HUES64 (cell line): ENCODE results near the gene RHNO1.

Experiments
- H3K27ac ChIP-seq: 2 replicates; pipeline ENCODE4 v1.7.0; 2013; ENCODE audit warnings: low read depth, low read length, inconsistent platforms
- H3K27me3 ChIP-seq: 2 replicates; pipeline ENCODE4 v1.6.1; 2013; ENCODE audit warnings: mild to moderate bottlenecking, low read length; ENCODE audit not compliant: insufficient read depth
- H3K36me3 ChIP-seq: 2 replicates; pipeline ENCODE4 v1.6.1; 2013; ENCODE audit warnings: mild to moderate bottlenecking, low read length; ENCODE audit not compliant: insufficient read depth
- H3K4me1 ChIP-seq: 2 replicates; pipeline ENCODE4 v1.6.1; 2013; ENCODE audit warnings: mild to moderate bottlenecking, low read length, moderate library complexity; ENCODE audit not compliant: insufficient read depth
- H3K4me3 ChIP-seq: 2 replicates; pipeline ENCODE4 v1.5.1; 2013; ENCODE audit warnings: mild to moderate bottlenecking, low read length, moderate library complexity
- H3K9ac ChIP-seq: 2 replicates; pipeline ENCODE4 v1.6.1; 2013; ENCODE audit warnings: mild to moderate bottlenecking, low read depth, low read length
- H3K9me3 ChIP-seq: 2 replicates; pipeline ENCODE4 v1.6.1; 2013; ENCODE audit warnings: low read depth, low read length; ENCODE audit not compliant: insufficient read depth
- WGBS: fragments of 150-250, 120-280 bp; methylation state at CpG from one replicate; pipeline ENCODE4 v1.1.7; 2013; ENCODE audit warnings: missing lambda C conversion rate; 5-methylcytosine and 5-hydroxymethylcytosine counted together

RHNO1 gene

GRCh38 chr12:2890001-2890387, 13.0 kb downstream of the RHNO1 start:
- Histone ChIP-seq H3K36me3 (peaks cover 34% of the 10 kb centered on the region), H3K27ac (peak overlapping the region; percentile 78), H3K4me3 (peak overlapping the region; percentile 65), H3K4me1 (peaks cover under 1% of the 10 kb centered on the region; the same call in 1 of the 2 replicates), H3K9me3 (no peaks in the 10 kb centered on the region), H3K9ac (peak overlapping the region; percentile 73), H3K27me3 (no peaks in the 10 kb centered on the region)
- WGBS = 68% methylated on average over 10 of the region's 10 CpGs

DNA sequence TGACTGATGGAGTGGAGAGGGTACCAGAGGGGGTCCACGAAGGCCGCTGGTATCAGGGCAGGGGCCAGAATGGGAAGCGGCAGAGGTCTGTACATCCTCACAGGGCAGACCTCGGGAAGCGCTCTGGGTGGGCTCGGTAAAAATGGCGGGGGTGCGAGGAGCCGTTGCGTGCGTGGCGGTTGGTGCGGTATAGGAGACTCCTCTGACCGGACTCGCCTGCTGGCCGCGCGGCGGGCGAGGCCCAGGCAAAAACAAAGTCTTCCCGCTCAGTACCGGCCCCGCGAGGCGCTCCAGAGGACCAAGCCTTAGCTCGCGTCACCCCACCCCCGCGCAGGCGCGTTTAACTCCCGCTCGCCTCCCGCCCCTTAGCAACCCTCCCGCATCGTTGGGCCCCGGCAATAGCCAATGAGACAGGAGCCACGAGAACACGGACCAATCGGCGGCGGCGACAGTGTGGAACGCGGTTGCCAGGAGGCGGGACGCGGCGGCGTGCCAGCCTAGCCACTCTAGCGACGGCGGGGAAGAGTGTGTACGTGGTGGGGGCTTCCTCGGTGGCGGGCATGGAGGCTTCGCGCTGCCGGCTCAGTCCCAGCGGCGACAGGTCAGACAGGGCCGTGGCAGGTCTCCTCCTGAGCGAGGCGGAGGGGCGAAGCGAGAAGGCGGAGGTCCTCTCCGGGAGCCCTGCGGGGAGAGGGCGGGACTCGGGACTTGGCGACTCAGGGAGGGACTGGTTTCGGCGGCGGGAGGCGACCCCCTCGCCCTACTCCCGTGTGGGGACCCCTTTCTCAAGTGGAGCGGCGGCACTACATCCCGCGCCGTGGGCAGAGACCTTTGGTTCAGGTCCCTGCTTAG, 13.6 kb downstream of the RHNO1 start, which contains the start of gene TULP3:
TSS of gene TULP3 (plus strand) at position 504 of the 852 bp plus-strand sequence. CDS start at position 561, 57 bp downstream.
- peak within 1 kb of the TSS; percentile 78 for H3K27ac ChIP-seq
- H3K36me3 ChIP-seq = peaks cover 34% of the 10 kb centered on the region
- no peaks in the 10 kb centered on the region for H3K27me3 ChIP-seq
- H3K9me3 ChIP-seq = no peaks in the 10 kb centered on the region
- H3K4me1 ChIP-seq = no peaks in the 10 kb centered on the region
- peak within 1 kb of the TSS; percentile 65 for H3K4me3 ChIP-seq
- peak within 1 kb of the TSS; percentile 74 for H3K9ac ChIP-seq
- under 1% methylated on average over 83 of the region's 83 CpGs for WGBS

- H3K4me1 ChIP-seq = no peaks in the 10 kb centered on the region
- H3K36me3 ChIP-seq = peaks cover 26% of the 10 kb centered on the region
- peak overlapping the region; percentile 65 for H3K4me3 ChIP-seq
- H3K9ac ChIP-seq = peak overlapping the region; percentile 74
- no peaks in the 10 kb centered on the region for H3K9me3 ChIP-seq
- 30% methylated on average over 41 of the region's 42 CpGs for WGBS
- no peaks in the 10 kb centered on the region for H3K27me3 ChIP-seq
- peak overlapping the region; percentile 50; the same call in 1 of the 2 replicates for H3K27ac ChIP-seq
These were observed 14.4 kb downstream of the RHNO1 start for GRCh38 chr12:2891240-2892053.

GRCh38 chr12:2892246-2892645, 15.2 kb downstream of the RHNO1 start:
- H3K36me3 ChIP-seq = peaks cover 20% of the 10 kb centered on the region
- 91% methylated on average over 12 of the region's 12 CpGs for WGBS
- no peak overlapping the region for H3K27ac ChIP-seq
- 0 out of 2 replicates have a peak overlapping the region, but pooled peaks have one; percentile 65 for H3K4me3 ChIP-seq
- no peak overlapping the region for H3K9ac ChIP-seq
- no peaks in the 10 kb centered on the region for H3K9me3 ChIP-seq
- H3K27me3 ChIP-seq = no peaks in the 10 kb centered on the region
- H3K4me1 ChIP-seq = no peaks in the 10 kb centered on the region

DNA sequence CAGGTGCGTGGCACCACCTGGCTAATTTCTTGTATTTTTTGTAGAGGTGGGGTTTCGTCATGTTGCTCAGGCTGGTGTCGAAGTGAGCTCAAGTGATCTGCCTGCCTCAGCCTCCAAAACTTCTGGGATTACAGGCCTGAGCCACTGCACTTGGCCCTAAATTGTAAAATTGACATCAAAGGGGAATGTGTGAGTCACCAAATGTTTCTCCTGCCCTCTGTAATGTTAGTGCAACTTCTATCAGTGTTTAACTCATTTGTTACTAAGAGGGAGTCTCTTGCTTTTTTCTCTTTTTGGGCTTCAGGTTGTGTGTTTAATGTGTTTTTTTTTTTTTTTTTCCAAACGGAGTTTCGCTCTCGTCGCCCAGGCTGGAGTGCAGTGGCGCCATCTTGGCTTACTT, 16.0 kb downstream of the RHNO1 start:
- H3K36me3 ChIP-seq = peaks cover 14% of the 10 kb centered on the region
- H3K9me3 ChIP-seq = no peaks in the 10 kb centered on the region
- no peak overlapping the region for H3K27ac ChIP-seq
- no peak overlapping the region for H3K9ac ChIP-seq
- H3K27me3 ChIP-seq = no peaks in the 10 kb centered on the region
- no peaks in the 10 kb centered on the region for H3K4me1 ChIP-seq
- 92% methylated on average over 8 of the region's 8 CpGs for WGBS
- H3K4me3 ChIP-seq = no peak overlapping the region

GRCh38 chr12:2895051-2895451, 18.0 kb downstream of the RHNO1 start:
- H3K4me1 ChIP-seq = no peaks in the 10 kb centered on the region
- H3K27ac ChIP-seq = no peak overlapping the region
- no peaks in the 10 kb centered on the region for H3K27me3 ChIP-seq
- no peak overlapping the region for H3K4me3 ChIP-seq
- no peaks in the 10 kb centered on the region for H3K9me3 ChIP-seq
- no peak overlapping the region for H3K9ac ChIP-seq
- H3K36me3 ChIP-seq = no peaks in the 10 kb centered on the region
- 32% methylated on average over 2 of the region's 2 CpGs for WGBS

DNA sequence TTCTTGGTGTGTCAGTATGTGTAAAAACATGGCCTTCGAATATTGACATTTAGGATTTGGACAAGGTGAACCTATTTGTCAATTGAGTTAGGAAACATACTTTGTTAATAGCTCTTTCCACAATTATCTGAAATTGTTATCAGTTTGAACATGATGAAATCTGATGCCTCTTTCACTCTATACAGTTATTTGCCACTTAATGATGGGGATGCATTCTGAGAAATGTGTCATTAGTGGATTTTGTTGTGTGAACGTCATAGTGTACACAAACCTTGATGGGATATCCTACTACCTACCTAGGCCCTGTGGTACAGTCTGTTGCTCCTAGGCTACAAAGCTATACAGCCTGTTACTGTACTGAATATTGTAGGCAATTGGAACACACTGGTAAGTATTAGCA, 18.5 kb downstream of the RHNO1 start:
- Histone ChIP-seq H3K27me3 (no peaks in the 10 kb centered on the region), H3K9ac (no peak overlapping the region), H3K4me1 (no peaks in the 10 kb centered on the region), H3K27ac (no peak overlapping the region), H3K9me3 (no peaks in the 10 kb centered on the region), H3K36me3 (no peaks in the 10 kb centered on the region), H3K4me3 (no peak overlapping the region)
- WGBS = 89% methylated on average over 2 of the region's 2 CpGs

- H3K27me3 ChIP-seq = no peaks in the 10 kb centered on the region
- no peak overlapping the region for H3K27ac ChIP-seq
- H3K4me1 ChIP-seq = peaks cover 5% of the 10 kb centered on the region; the same call in 1 of the 2 replicates
- no peaks in the 10 kb centered on the region for H3K9me3 ChIP-seq
- no peak overlapping the region for H3K4me3 ChIP-seq
- H3K36me3 ChIP-seq = no peaks in the 10 kb centered on the region
- WGBS = 96% methylated on average over 5 of the region's 5 CpGs
- H3K9ac ChIP-seq = no peak overlapping the region
These were observed 20.4 kb downstream of the RHNO1 start for GRCh38 chr12:2897418-2897817.

- Histone ChIP-seq H3K9me3 (no peaks in the 10 kb centered on the region), H3K36me3 (no peaks in the 10 kb centered on the region), H3K27me3 (no peaks in the 10 kb centered on the region), H3K4me3 (no peak overlapping the region), H3K9ac (no peak overlapping the region), H3K27ac (no peak overlapping the region), H3K4me1 (peaks cover 6% of the 10 kb centered on the region; the same call in 1 of the 2 replicates)
- 86% methylated on average over 8 of the region's 8 CpGs for WGBS
These were observed 23.6 kb downstream of the RHNO1 start for GRCh38 chr12:2900642-2901041.

DNA sequence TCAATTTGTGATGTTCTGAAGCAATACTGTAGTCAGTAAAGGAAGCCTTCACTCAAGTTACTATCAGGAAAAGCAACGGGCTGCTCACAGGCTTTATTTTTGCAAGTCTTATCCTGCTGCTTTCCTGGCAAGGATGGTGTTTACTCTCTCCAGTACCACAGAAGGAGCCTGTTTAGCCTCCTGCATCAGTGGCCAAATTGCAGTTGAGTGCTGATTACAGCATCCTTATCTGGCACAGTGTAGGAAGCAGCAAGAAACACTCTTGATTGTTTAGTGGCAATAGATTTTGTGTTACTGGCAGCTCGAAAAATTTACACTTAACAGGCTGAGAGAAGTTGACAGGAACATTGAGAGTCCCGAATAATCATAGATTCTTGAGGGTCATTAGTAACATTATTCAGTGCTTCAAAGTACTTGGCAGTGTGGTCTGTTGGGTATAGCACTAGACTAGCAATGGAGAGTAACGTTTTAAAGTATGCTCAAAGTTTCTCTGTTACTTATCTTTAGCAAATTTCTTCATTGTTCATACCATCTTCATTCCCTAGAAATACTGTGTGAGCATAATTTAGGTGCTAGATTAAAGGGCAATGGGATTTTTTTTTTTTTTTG, 25.4 kb downstream of the RHNO1 start:
- peaks cover 6% of the 10 kb centered on the region; the same call in 1 of the 2 replicates for H3K4me1 ChIP-seq
- H3K9ac ChIP-seq = no peak overlapping the region
- no peak overlapping the region for H3K27ac ChIP-seq
- no peaks in the 10 kb centered on the region for H3K36me3 ChIP-seq
- H3K9me3 ChIP-seq = no peaks in the 10 kb centered on the region
- no peak overlapping the region for H3K4me3 ChIP-seq
- WGBS = 76% methylated on average over 4 of the region's 4 CpGs
- H3K27me3 ChIP-seq = no peaks in the 10 kb centered on the region

- Histone ChIP-seq H3K9ac (no peak overlapping the region), H3K27me3 (no peaks in the 10 kb centered on the region), H3K4me3 (no peak overlapping the region), H3K4me1 (peaks cover 11% of the 10 kb centered on the region), H3K27ac (0 out of 2 replicates have a peak overlapping the region, but pooled peaks have one; percentile 13), H3K9me3 (no peaks in the 10 kb centered on the region), H3K36me3 (no peaks in the 10 kb centered on the region)
- 97% methylated on average over 2 of the region's 2 CpGs for WGBS
These were observed 27.2 kb downstream of the RHNO1 start for GRCh38 chr12:2904260-2904659.
